Transverse colon (tissue), 4 donors: Measurements from ENCODE around the gene DPP7. TPM values are rescaled to one million over a fixed set of nuclear protein-coding genes. Genes with fewer than 3 reads are reported as not detected.
A peak's percentile ranks its signal among the peaks of the same experiment; 100 is the strongest.

ENCODE experiments used
- DNase-seq: peaks from one replicate; pipeline ENCODE4 v3.0.0-alpha.2; 2019
- H3K27ac ChIP-seq, 4 donors: fragments of 200-600 bp; sonication (generic); 2 replicates each; pipeline ENCODE4 v1.5.1; 2016 to 2018; ENCODE audit warnings: inconsistent platforms in 4 of 4
- H3K27me3 ChIP-seq: fragments of 200-600 bp; sonication (generic); 2 replicates; pipeline ENCODE4 v1.5.1; 2017; ENCODE audit warnings: inconsistent platforms
- H3K36me3 ChIP-seq, 4 donors: fragments of 200-600 bp; sonication (generic); 2 replicates each; pipeline ENCODE4 v1.5.1; 2017 to 2019; ENCODE audit warnings: inconsistent platforms in 4 of 4
- H3K4me1 ChIP-seq, 4 donors: fragments of 200-600 bp; sonication (generic); 2 replicates each; pipeline ENCODE4 v1.5.1; 2017 to 2020; ENCODE audit warnings: inconsistent platforms in 4 of 4
- H3K4me3 ChIP-seq, 4 donors: fragments of 200-600 bp; sonication (generic); 1 replicate in 1 of 4; 2 replicates in 3 of 4; pipeline versions ENCODE4 v1.5.1 to v1.6.1; 2017 to 2019; ENCODE audit warnings: inconsistent platforms in 4 of 4
- H3K9me3 ChIP-seq, 2 donors: fragments of 200-600 bp; sonication (generic); 2 replicates each; pipeline ENCODE4 v1.5.1; 2017 to 2019; ENCODE audit warnings: inconsistent platforms in 2 of 2
- EP300 ChIP-seq: sonication (generic); formaldehyde crosslinking; IDR thresholded peaks from one replicate; pipeline ENCODE4 v1.6.1; 2017; ENCODE audit warnings: antibody characterized with exemption, low read depth
- POLR2A ChIP-seq: fragments of 450-650 bp; IDR thresholded peaks from one replicate; pipeline ENCODE4 v1.6.1; 2016; ENCODE audit warnings: antibody characterized with exemption, mild to moderate bottlenecking, moderate library complexity
- POLR2AphosphoS5 ChIP-seq, 3 donors: sonication (generic); formaldehyde crosslinking; IDR thresholded peaks; one replicate each; pipeline ENCODE4 v1.6.1; 2016; ENCODE audit warnings: antibody characterized with exemption in 3 of 3
- WGBS, 2 donors: methylation state at CpG; one replicate each; pipeline ENCODE4 v1.1.5; 2018; ENCODE audit warnings: low coverage in 1 of 2; 5-methylcytosine and 5-hydroxymethylcytosine counted together
- in situ Hi-C, 4 donors: fragments of 200-750 bp; cut with MboI; loops; one replicate each; pipeline versions ENCODE4 v1.15.0 to v1.15.1; 2017; ENCODE audit warnings: low sequenced_read_pairs in 3 of 4, low pct_ligation_motif_present in 1 of 4, low pct_unique_long_range_greater_than_20kb in 1 of 4
- intact Hi-C: fragments of 100-400 bp; cut with DNase I; formaldehyde crosslinking; loops from one replicate; pipeline ENCODE4 v1.15.1; 2023; ENCODE audit warnings: low total_unique reads
- total RNA-seq, 4 donors: library from RNA; depleted of rRNA; stranded (reverse); fragments of >200 nt; gene quantifications; one replicate each; pipeline ENCODE4 v1.1.0, GENCODE V29; 2016
- TF ChIP-seq, protein P1 (sequence below), 5 experiments: fragments of 200-600 bp in 3 of 5; fragments of 450-650 bp in 2 of 5; sonication (generic) in 3 of 5; IDR thresholded peaks; 1 replicate in 2 of 5; 2 replicates in 3 of 5; pipeline ENCODE4 v1.5.1; 2016 to 2017; ENCODE audit warnings: antibody characterized with exemption in 5 of 5, inconsistent platforms in 3 of 5, mild to moderate bottlenecking in 2 of 5, moderate library complexity in 1 of 5

DPP7 gene
- total RNA-seq, 4 donors from 2014 or later = 54.2 to 141 (median 103) TPM

DNA sequence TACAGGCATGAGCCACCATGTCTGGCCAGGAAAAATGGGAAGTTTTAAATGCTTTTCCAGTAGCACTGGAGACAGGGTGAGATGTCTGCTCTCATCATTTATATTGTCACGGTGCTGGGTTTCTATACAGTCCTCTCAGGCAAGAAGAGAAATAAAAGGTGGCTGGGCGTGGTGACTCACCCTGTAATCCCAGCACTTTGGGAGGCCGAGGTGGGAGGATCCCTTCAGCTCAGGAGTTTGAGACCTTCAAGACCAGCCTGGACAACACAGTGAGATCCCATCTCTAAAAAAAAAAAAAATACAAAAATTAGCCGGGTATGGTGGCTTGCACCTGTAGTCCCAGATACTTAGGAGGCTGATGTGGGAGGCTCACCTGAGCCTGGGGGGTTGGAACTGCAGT is 19.7 kb upstream of the DPP7 start:
- intact Hi-C loops (no loop called here), in situ Hi-C loops (no loop called here)
- Histone ChIP-seq H3K27ac (no peak overlapping the region), H3K4me3 (no peak overlapping the region), H3K36me3 (no peaks in the 10 kb centered on the region), H3K9me3 (no peaks in the 10 kb centered on the region), H3K27me3 (peaks cover 76% of the 10 kb centered on the region), H3K4me1 (peaks cover 0 to 11% (median 7%) of the 10 kb centered on the region in 4 donors)
- DNase-seq = no peak
- 43 to 73% methylated on average over 2 to 4 of the region's 4 CpGs for WGBS, 2 donors
- no peak for TF ChIP-seq EP300
- TF ChIP-seq POLR2A = no peak
- TF ChIP-seq, protein P1, sequence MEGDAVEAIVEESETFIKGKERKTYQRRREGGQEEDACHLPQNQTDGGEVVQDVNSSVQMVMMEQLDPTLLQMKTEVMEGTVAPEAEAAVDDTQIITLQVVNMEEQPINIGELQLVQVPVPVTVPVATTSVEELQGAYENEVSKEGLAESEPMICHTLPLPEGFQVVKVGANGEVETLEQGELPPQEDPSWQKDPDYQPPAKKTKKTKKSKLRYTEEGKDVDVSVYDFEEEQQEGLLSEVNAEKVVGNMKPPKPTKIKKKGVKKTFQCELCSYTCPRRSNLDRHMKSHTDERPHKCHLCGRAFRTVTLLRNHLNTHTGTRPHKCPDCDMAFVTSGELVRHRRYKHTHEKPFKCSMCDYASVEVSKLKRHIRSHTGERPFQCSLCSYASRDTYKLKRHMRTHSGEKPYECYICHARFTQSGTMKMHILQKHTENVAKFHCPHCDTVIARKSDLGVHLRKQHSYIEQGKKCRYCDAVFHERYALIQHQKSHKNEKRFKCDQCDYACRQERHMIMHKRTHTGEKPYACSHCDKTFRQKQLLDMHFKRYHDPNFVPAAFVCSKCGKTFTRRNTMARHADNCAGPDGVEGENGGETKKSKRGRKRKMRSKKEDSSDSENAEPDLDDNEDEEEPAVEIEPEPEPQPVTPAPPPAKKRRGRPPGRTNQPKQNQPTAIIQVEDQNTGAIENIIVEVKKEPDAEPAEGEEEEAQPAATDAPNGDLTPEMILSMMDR (IDR thresholded peaks at IDR 0.05) = no peak
- no peak for TF ChIP-seq POLR2AphosphoS5 (IDR thresholded peaks at IDR 0.05)

DNA sequence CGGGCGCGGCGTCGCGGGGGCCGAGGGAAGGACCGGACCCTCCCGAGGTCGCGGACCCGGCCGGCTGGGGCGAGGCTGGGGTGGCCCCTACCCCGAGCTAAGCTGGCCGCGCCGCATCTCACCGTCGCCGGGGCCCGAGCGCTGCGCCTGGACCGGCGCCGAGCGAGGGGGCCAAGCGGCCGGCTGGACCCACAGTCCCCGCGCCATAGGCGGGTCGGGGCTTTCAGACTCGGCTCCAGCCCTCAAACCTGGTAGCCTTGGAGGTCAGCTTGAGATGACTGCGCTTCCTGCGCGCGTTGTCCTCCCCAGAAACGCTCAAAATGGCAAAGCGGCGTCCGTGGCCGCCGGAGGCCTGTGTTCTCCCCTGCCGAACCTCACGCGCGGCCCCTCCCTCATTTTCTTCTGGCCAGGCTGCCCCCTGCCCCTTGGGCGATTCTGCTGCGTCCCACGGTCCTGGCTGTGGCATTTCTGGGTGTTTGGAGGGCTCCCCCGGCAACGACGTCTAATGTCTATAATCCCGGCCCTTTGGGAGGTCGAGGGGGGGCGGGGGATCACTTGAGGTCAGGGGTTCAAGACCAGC is 15.7 kb upstream of the DPP7 start:
- Histone ChIP-seq H3K4me1 (peaks cover 10 to 35% (median 29%) of the 10 kb centered on the region in 4 donors), H3K36me3 (no peaks in the 10 kb centered on the region), H3K27ac (peak overlapping the region; percentile 71 to 82 (median 75)), H3K27me3 (peaks cover 37% of the 10 kb centered on the region), H3K9me3 (no peaks in the 10 kb centered on the region), H3K4me3 (peak overlapping the region; percentile 57 to 82 (median 62))
- 40% methylated on average over 12 of the region's 58 CpGs; no CpG with 5 or more reads in 1 of the 2 donors for WGBS, 2 donors
- TF ChIP-seq POLR2A (no peak), POLR2AphosphoS5 (IDR thresholded peaks at IDR 0.05) (no peak), EP300 (no peak)
- TF ChIP-seq, protein P1 (IDR thresholded peaks at IDR 0.05) = no peak
- intact Hi-C loops (no loop called here), in situ Hi-C loops (no loop called here)
- no peak for DNase-seq

DNA sequence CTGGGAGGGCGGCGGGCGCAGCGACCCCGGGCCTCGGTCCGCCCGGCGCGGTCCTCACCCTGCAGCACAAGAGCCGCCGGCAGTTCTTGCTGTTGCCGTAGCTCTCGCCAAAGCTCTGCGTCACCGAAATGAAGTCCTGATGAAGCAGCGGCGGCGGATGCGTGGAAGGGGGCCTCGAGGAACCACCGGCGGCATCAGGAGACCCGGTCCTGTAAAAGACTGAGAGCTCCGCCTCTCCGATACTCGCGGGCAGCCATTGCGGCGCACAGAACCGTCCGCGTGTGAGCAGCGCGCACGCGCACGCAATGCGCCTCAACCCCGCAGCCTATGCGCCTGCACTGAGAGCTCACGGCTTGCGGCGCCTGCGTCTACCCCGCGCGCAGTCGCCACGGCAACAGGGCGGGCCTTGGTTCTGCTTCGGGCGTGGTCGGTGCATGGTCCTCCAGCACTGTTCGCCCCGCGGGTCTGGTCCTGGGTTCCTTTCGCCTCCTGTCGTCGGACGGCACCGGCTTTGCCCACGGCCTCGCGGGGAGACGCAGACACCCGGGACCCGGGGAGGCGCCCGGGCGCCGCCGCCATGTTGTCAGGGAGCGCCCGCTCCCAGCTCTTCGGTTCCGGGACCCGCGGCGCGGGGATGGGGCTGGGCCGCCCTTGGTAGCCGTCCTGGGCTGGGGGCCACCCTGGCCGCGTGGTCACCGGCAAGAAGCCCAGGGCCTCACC is 15.1 kb upstream of the DPP7 start:
- intact Hi-C loops = loop anchor here (5.0 kb wide), 1 partner anchor 98 kb away; the partner anchor contains the start of genes CYSRT1 and RNF224
- 2% methylated on average over 69 of the region's 86 CpGs; no CpG with 5 or more reads in 1 of the 2 donors for WGBS, 2 donors
- Histone ChIP-seq H3K4me1 (peaks cover 10 to 35% (median 29%) of the 10 kb centered on the region in 4 donors), H3K4me3 (peak overlapping the region; percentile 57 to 82 (median 62)), H3K9me3 (no peaks in the 10 kb centered on the region), H3K27ac (peak overlapping the region; percentile 71 to 82 (median 75)), H3K27me3 (peaks cover 31% of the 10 kb centered on the region), H3K36me3 (no peaks in the 10 kb centered on the region)
- peak; percentile 91 for DNase-seq
- TF ChIP-seq POLR2A = peak; percentile 39
- no peak for TF ChIP-seq EP300
- peak; percentile 63 to 77 (median 72) for TF ChIP-seq POLR2AphosphoS5 (IDR thresholded peaks at IDR 0.05)
- TF ChIP-seq, protein P1 (IDR thresholded peaks at IDR 0.05) = peak in 1 of 5 experiments; percentile 15
- in situ Hi-C loops = loop anchor here in 2 of 4 donors (10.0 kb wide), 2 partner anchors 95 to 105 kb away; partner anchors contain the start of genes CYSRT1 (in 1 of the 2), RNF208 (in 1 of the 2), RNF224 (in 1 of the 2) and SLC34A3 (in 1 of the 2)
